ENCODE data around the gene TMEM272.

Gene TMEM272

GRCh38 chr13:51844862-51845573, at the start of gene TMEM272:
TSS of gene TMEM272 (minus strand) at chr13:51845177. CDS start at chr13:51838530, 6,647 bp downstream.
- DNase-seq (ENCODE audit: extremely low read depth in 1 of 2, low read depth in 1 of 2): no peak

GRCh38 chr13:51894239-51894638, 49.3 kb upstream of the TMEM272 start:
- DNase-seq (ENCODE audit: extremely low read depth in 1 of 2, low read depth in 1 of 2): no peak

- DNase-seq (ENCODE audit: extremely low read depth in 1 of 2, low read depth in 1 of 2): no peak
Observed at GRCh38 chr13:51892657-51893056, 47.7 kb upstream of the TMEM272 start.

GRCh38 chr13:51887468-51887867, 42.5 kb upstream of the TMEM272 start:
- no peak for DNase-seq (ENCODE audit: extremely low read depth in 1 of 2, low read depth in 1 of 2)

GRCh38 chr13:51885651-51886050, 40.7 kb upstream of the TMEM272 start:
- DNase-seq (ENCODE audit: extremely low read depth in 1 of 2, low read depth in 1 of 2): no peak

- no peak for DNase-seq (ENCODE audit: extremely low read depth in 1 of 2, low read depth in 1 of 2)
Observed at GRCh38 chr13:51883226-51883600, 38.2 kb upstream of the TMEM272 start.

- no peak for DNase-seq (ENCODE audit: extremely low read depth in 1 of 2, low read depth in 1 of 2)
Observed at GRCh38 chr13:51882570-51883225, 37.7 kb upstream of the TMEM272 start.

- no peak for DNase-seq (ENCODE audit: extremely low read depth in 1 of 2, low read depth in 1 of 2)
Observed at GRCh38 chr13:51881296-51881695, 36.3 kb upstream of the TMEM272 start.

GRCh38 chr13:51879133-51879532, 34.2 kb upstream of the TMEM272 start:
- DNase-seq (ENCODE audit: extremely low read depth in 1 of 2, low read depth in 1 of 2): no peak

GRCh38 chr13:51874651-51875050, 29.7 kb upstream of the TMEM272 start:
- DNase-seq (ENCODE audit: extremely low read depth in 1 of 2, low read depth in 1 of 2): no peak

- no peak for DNase-seq (ENCODE audit: extremely low read depth in 1 of 2, low read depth in 1 of 2)
Observed at GRCh38 chr13:51873837-51874236, 28.9 kb upstream of the TMEM272 start.

GRCh38 chr13:51873117-51873798, 28.3 kb upstream of the TMEM272 start:
- DNase-seq (ENCODE audit: extremely low read depth in 1 of 2, low read depth in 1 of 2): no peak

- DNase-seq (ENCODE audit: extremely low read depth in 1 of 2, low read depth in 1 of 2): no peak
Observed at GRCh38 chr13:51870616-51871015, 25.6 kb upstream of the TMEM272 start.

GRCh38 chr13:51869916-51870315, 24.9 kb upstream of the TMEM272 start:
- DNase-seq (ENCODE audit: extremely low read depth in 1 of 2, low read depth in 1 of 2): no peak

- DNase-seq (ENCODE audit: extremely low read depth in 1 of 2, low read depth in 1 of 2): no peak
Observed at GRCh38 chr13:51867062-51867461, 22.1 kb upstream of the TMEM272 start.

GRCh38 chr13:51865838-51866237, 20.9 kb upstream of the TMEM272 start:
- DNase-seq (ENCODE audit: extremely low read depth in 1 of 2, low read depth in 1 of 2): no peak

- no peak for DNase-seq (ENCODE audit: extremely low read depth in 1 of 2, low read depth in 1 of 2)
Observed at GRCh38 chr13:51862957-51863356, 18.0 kb upstream of the TMEM272 start.

- DNase-seq (ENCODE audit: extremely low read depth in 1 of 2, low read depth in 1 of 2): no peak
Observed at GRCh38 chr13:51861723-51862300, 16.8 kb upstream of the TMEM272 start, which contains the start of gene CCDC70. TSS of gene CCDC70 (plus strand) at chr13:51861969. CDS start at chr13:51865412, 3,443 bp downstream.

GRCh38 chr13:51858433-51859247, 13.7 kb upstream of the TMEM272 start:
- no peak for DNase-seq (ENCODE audit: extremely low read depth in 1 of 2, low read depth in 1 of 2)

GRCh38 chr13:51856998-51857397, 12.0 kb upstream of the TMEM272 start:
- no peak for DNase-seq (ENCODE audit: extremely low read depth in 1 of 2, low read depth in 1 of 2)
